Measurements from ENCODE around the gene GRHPR. TPM values are rescaled to one million over a fixed set of nuclear protein-coding genes. Genes with fewer than 3 reads are reported as not detected.

The GRHPR gene
- total and polyA plus RNA-seq, 2 of the 8 experiments (the other 6 are each of a cell fraction or from before 2014, with no cell fraction given): 97.0 to 201 TPM

DNA sequence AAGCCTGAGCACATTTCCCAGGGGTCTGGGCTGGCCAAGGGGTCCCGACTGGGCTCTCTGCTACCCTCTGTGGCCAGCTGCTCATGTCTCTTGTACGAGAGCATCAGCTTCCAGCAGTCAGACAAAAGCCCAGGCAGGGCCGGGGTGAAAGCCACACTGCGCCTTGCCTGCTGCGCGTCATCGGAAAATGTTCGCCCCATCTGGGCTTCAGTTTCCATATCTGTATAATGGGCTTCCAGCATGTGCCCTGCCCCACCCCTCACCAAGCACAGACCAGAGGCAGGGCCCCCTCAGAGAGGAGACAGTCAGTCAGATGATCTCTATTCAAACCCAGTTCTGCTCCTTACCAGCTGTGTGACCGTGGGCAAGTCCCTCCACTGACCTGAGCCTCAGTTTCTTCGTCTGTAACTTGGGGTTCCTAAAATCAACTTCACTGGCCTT is 8.0 kb upstream of the GRHPR start:
- Histone ChIP-seq H3K56ac (replicated peaks; ENCODE audit: insufficient read length, low read depth, low read length) (no peak overlapping the region), H3K27ac (ENCODE audit: low read depth, low read length) (peak overlapping the region; percentile 41; the same call in 1 of the 2 replicates), H3K36me3 (ENCODE audit: control insufficient read depth in 2 of 4, insufficient read depth in 4 of 4, low read length in 3 of 4) (no peaks in the 10 kb centered on the region), H3K9ac (replicated peaks in 1 of 4; ENCODE audit: extremely low read depth in 1 of 4, low read depth in 3 of 4, low read length in 3 of 4) (peak overlapping the region in 1 of 4 experiments; percentile 38; a peak in 1 of 7 replicates), H3K4ac (replicated peaks; ENCODE audit: insufficient read length, low read depth, low read length) (peak overlapping the region; percentile 41), H2AK5ac (ENCODE audit: low read depth, low read length) (peak overlapping the region; percentile 55), H4K5ac (ENCODE audit: insufficient read length, low read depth, low read length) (no peak overlapping the region), H4K91ac (replicated peaks; ENCODE audit: insufficient read length, low read length) (peak overlapping the region; percentile 4), H2BK15ac (ENCODE audit: low read length) (peak overlapping the region; percentile 99; the same call in 1 of the 2 replicates), H3K4me3 (ENCODE audit: extremely low read depth in 1 of 4, insufficient read depth in 2 of 4, low read depth in 3 of 4, low read length in 4 of 4) (peak overlapping the region in 1 of 4 experiments; percentile 28; a peak in 1 of 8 replicates), H3K4me1 (replicated peaks in 1 of 4; ENCODE audit: control insufficient read depth in 3 of 4, insufficient read depth in 4 of 4, low read length in 3 of 4) (peaks cover 0 to 18% (median 14%) of the 10 kb centered on the region in 4 experiments; a peak in 6 of 7 replicates), H2AFZ (ENCODE audit: low read length) (peak overlapping the region; percentile 63; the same call in 1 of the 2 replicates), H3K4me2 (ENCODE audit: insufficient read depth in 1 of 2, low read depth in 2 of 2, low read length in 2 of 2) (peak overlapping the region; percentile 45 to 63), H3K79me1 (ENCODE audit: low read depth, low read length) (no peaks in the 10 kb centered on the region), H3K18ac (ENCODE audit: extremely low read depth, low read length) (peak overlapping the region; percentile 75), H3K23me2 (ENCODE audit: low read depth, low read length) (no peaks in the 10 kb centered on the region; the same call in 1 of the 2 replicates), H4K8ac (ENCODE audit: extremely low read depth, insufficient read depth, low read length) (peak overlapping the region; percentile 7; the same call in 1 of the 2 replicates), H3K27me3 (replicated peaks in 1 of 4; ENCODE audit: control insufficient read depth in 3 of 4, extremely low read depth in 1 of 4, insufficient read depth in 3 of 4, low read length in 3 of 4) (no peaks in the 10 kb centered on the region), H3K9me3 (ENCODE audit: insufficient read depth in 2 of 2, low read depth in 1 of 2, low read length in 1 of 2) (no peaks in the 10 kb centered on the region), H2BK12ac (ENCODE audit: low read depth, low read length) (peak overlapping the region; percentile 89), H3K23ac (ENCODE audit: insufficient read length) (no peak overlapping the region), H4K20me1 (replicated peaks in 1 of 2; ENCODE audit: control insufficient read depth in 1 of 2, insufficient read depth in 2 of 2, low read length in 2 of 2) (no peaks in the 10 kb centered on the region), H2BK5ac (ENCODE audit: low read depth, low read length) (peak overlapping the region; percentile 66), H3K14ac (ENCODE audit: insufficient read length) (no peak overlapping the region), H3K79me2 (ENCODE audit: control insufficient read depth in 1 of 2, insufficient read depth in 2 of 2, low read length in 2 of 2) (no peaks in the 10 kb centered on the region), H2BK120ac (replicated peaks; ENCODE audit: low read depth, low read length) (peak overlapping the region; percentile 85), H2BK20ac (ENCODE audit: low read length) (peak overlapping the region; percentile 2; the same call in 1 of the 2 replicates)
- POLR2A ChIA-PET (ENCODE audit: partially characterized antibody): interaction anchor here (0.7 to 3.4 kb wide), 9 partner anchors 8 to 178 kb away, joined by 3 to 13 read pairs (median 5); partner anchors contain the start of genes GRHPR, TOMM5 and ZBTB5
- CTCF ChIA-PET (ENCODE audit: partially characterized antibody): interaction anchor here (0.7 to 3.4 kb wide), 10 partner anchors 10 to 504 kb away, joined by 3 to 18 read pairs (median 4); partner anchors contain the start of gene ZBTB5
- WGBS, 2 experiments (ENCODE audit: extremely low coverage in 1 of 2, insufficient coverage in 1 of 2, insufficient read length in 1 of 2, insufficient replicate concordance in 2 of 2, low coverage in 1 of 2, low lambda C conversion rate in 2 of 2, missing lambda C conversion rate in 1 of 2): 88% methylated on average over 10 of the region's 10 CpGs; no CpG with 5 or more reads in 1 of the 2 experiments
- no peak for TF ChIP-seq TBP (IDR thresholded peaks at IDR 0.05; ENCODE audit: low read depth, low read length)
- no peak for TF ChIP-seq MAFK (IDR thresholded peaks at IDR 0.05; ENCODE audit: low read depth, low read length)
- peak; percentile 96 for TF ChIP-seq KDM1A (IDR thresholded peaks at IDR 0.05; ENCODE audit: borderline replicate concordance, low read length)
- peak in 1 of 2 experiments; percentile 76; a peak in 1 of 4 replicates for TF ChIP-seq HDAC2 (IDR thresholded peaks at IDR 0.05; ENCODE audit: borderline replicate concordance in 1 of 2, low read depth in 2 of 2, low read length in 2 of 2)
- DNase-seq (ENCODE audit: low read depth in 1 of 2, low spot score in 2 of 2) (no peak), FAIRE-seq (no peak)

Measured in H1 (cell line).